Liver (tissue), 3 donors: ENCODE results near the gene BTBD17.

ENCODE experiments used
- ATF3 ChIP-seq: IDR thresholded peaks from 2 replicates; pipeline ENCODE4 v1.6.1; 2016; ENCODE audit warnings: antibody characterized with exemption
- EGR1 ChIP-seq, 2 donors: IDR thresholded peaks; 2 replicates each; pipeline ENCODE4 v1.6.1; 2016 to 2018; ENCODE audit warnings: antibody characterized with exemption in 2 of 2, low read depth in 2 of 2
- GABPA ChIP-seq, 2 donors: IDR thresholded peaks in 1 of 2; conservative IDR thresholded peaks in 1 of 2; 2 replicates each; pipeline ENCODE4 v1.6.1; 2016; ENCODE audit warnings: antibody characterized with exemption in 2 of 2, mild to moderate bottlenecking in 1 of 2, moderate library complexity in 1 of 2
- JUND ChIP-seq, 2 donors: IDR thresholded peaks; 2 replicates each; pipeline ENCODE4 v1.6.1; 2016; ENCODE audit warnings: antibody characterized with exemption in 2 of 2
- MAX ChIP-seq: IDR thresholded peaks from 2 replicates; pipeline ENCODE4 v1.6.1; 2016; ENCODE audit warnings: antibody characterized with exemption
- NR2F2 ChIP-seq: IDR thresholded peaks from 2 replicates; pipeline ENCODE4 v1.6.1; 2016; ENCODE audit warnings: antibody characterized with exemption
- RAD21 ChIP-seq, 2 donors: IDR thresholded peaks; 2 replicates each; pipeline ENCODE4 v1.6.1; 2016; ENCODE audit warnings: antibody characterized with exemption in 2 of 2, mild to moderate bottlenecking in 2 of 2
- TAF1 ChIP-seq: conservative IDR thresholded peaks from 2 replicates; pipeline ENCODE4 v1.6.1; 2016; ENCODE audit warnings: antibody characterized with exemption, mild to moderate bottlenecking
- YY1 ChIP-seq: IDR thresholded peaks from 2 replicates; pipeline ENCODE4 v1.6.1; 2016; ENCODE audit warnings: antibody characterized with exemption, mild to moderate bottlenecking
- TF ChIP-seq, protein P1 (sequence below): fragments of 150-350 bp; IDR thresholded peaks from 2 replicates; pipeline ENCODE4 v1.5.1; 2017; ENCODE audit warnings: improper control_type of control experiment, low read depth, low read length; ENCODE audit not compliant: missing input control
- TF ChIP-seq, protein P2 (sequence below): IDR thresholded peaks from 2 replicates; pipeline ENCODE4 v1.6.1; 2016; ENCODE audit warnings: antibody characterized with exemption, mild to moderate bottlenecking
- donor health status: healthy.
- donor health status: healthy.

GRCh38 chr17:74389937-74390679 lies 28.4 kb upstream of the BTBD17 start:
- TF ChIP-seq, protein P1, sequence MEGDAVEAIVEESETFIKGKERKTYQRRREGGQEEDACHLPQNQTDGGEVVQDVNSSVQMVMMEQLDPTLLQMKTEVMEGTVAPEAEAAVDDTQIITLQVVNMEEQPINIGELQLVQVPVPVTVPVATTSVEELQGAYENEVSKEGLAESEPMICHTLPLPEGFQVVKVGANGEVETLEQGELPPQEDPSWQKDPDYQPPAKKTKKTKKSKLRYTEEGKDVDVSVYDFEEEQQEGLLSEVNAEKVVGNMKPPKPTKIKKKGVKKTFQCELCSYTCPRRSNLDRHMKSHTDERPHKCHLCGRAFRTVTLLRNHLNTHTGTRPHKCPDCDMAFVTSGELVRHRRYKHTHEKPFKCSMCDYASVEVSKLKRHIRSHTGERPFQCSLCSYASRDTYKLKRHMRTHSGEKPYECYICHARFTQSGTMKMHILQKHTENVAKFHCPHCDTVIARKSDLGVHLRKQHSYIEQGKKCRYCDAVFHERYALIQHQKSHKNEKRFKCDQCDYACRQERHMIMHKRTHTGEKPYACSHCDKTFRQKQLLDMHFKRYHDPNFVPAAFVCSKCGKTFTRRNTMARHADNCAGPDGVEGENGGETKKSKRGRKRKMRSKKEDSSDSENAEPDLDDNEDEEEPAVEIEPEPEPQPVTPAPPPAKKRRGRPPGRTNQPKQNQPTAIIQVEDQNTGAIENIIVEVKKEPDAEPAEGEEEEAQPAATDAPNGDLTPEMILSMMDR, result no peak
- TF ChIP-seq MAX (no peak), NR2F2 (no peak), RAD21 (IDR thresholded peaks at IDR 0.05) (no peak), ATF3 (no peak), JUND (IDR thresholded peaks at IDR 0.05) (no peak), GABPA (IDR thresholded peaks at IDR 0.05 in 1 of 2, conservative IDR thresholded peaks at IDR 0.05 in 1 of 2) (no peak), EGR1 (IDR thresholded peaks at IDR 0.05; ENCODE audit: low read depth in 2 of 2) (no peak), TAF1 (no peak), YY1 (no peak)
- TF ChIP-seq, protein P2, sequence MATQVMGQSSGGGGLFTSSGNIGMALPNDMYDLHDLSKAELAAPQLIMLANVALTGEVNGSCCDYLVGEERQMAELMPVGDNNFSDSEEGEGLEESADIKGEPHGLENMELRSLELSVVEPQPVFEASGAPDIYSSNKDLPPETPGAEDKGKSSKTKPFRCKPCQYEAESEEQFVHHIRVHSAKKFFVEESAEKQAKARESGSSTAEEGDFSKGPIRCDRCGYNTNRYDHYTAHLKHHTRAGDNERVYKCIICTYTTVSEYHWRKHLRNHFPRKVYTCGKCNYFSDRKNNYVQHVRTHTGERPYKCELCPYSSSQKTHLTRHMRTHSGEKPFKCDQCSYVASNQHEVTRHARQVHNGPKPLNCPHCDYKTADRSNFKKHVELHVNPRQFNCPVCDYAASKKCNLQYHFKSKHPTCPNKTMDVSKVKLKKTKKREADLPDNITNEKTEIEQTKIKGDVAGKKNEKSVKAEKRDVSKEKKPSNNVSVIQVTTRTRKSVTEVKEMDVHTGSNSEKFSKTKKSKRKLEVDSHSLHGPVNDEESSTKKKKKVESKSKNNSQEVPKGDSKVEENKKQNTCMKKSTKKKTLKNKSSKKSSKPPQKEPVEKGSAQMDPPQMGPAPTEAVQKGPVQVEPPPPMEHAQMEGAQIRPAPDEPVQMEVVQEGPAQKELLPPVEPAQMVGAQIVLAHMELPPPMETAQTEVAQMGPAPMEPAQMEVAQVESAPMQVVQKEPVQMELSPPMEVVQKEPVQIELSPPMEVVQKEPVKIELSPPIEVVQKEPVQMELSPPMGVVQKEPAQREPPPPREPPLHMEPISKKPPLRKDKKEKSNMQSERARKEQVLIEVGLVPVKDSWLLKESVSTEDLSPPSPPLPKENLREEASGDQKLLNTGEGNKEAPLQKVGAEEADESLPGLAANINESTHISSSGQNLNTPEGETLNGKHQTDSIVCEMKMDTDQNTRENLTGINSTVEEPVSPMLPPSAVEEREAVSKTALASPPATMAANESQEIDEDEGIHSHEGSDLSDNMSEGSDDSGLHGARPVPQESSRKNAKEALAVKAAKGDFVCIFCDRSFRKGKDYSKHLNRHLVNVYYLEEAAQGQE, result no peak
